ENCODE data around the gene MAP3K8.
A peak's percentile ranks its signal among the peaks of the same experiment; 100 is the strongest.

The MAP3K8 gene

DNA sequence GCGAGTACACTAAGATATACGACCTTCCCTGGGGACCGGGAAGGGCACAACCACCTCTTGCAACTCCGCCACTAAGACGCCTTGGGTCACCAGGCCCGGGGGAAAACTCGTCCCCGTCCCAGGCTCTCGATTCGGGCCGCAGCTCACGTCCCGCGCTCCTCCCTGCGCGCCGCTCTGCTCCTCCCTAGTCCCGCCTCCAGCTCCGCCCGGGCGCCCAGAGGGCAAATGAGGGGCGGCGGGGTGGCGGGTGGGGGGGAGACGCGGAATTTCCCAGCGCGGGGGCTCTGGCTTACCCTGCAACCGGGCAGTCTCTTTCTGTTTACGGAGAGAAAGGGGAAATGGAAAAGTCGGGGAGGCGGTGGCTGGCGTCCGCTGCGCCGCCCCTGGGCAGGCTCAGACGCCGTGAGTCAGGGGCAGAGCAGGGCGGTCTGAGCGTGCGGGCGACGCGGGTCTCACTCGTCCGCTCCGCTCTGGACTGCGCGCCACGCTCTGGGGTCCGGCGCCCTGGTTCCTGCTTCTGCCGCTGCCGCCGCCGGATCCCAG, at the start of gene MAP3K8:
TSS of gene MAP3K8 (plus strand) at position 455 of the 543 bp plus-strand sequence. CDS start 4,755 bp downstream, outside the sequence.
- peak; percentile 93 for DNase-seq (ENCODE audit: low read depth)

GRCh38 chr10:30384701-30385201, 49.2 kb upstream of the MAP3K8 start:
- DNase-seq (ENCODE audit: low read depth), result peak; percentile 15

DNA sequence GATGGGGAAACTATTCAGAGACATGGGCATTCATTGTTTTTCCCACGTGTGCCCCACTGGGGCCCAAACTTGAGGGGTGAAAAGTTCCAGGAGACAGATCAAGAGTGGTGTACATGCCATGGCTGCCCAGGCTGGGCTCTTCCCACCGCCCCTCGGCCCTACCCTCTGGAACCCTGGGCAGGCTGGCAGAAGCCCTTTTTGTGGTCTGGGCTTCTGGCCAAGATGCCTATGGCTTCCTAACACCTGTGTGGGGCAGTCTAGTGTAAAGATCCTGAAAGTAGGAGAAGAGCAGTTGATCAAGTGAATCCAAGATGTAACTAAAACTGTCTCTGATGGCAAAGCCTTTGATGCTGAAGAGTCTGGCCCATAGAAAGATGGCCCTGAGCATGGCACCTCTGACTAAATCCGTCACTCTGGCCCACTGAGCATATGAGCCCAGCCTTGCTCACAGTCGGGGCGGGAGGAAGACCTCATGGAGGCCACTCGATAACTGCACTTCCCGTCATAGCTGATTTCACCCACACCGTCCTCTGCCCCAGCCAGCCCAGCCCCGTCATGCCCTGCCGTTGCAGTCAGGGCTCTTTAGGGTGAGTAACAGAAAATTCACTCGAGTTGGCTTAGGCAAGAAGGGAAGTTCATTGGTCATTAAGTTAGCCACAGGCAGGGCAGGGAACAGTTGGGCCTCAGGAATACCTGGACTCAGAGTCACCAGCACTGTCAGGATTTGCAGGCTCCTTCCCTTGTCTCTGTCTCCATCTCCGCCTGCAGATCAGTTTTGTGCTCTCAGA, 47.0 kb upstream of the MAP3K8 start:
- DNase-seq (ENCODE audit: low read depth), result no peak

DNA sequence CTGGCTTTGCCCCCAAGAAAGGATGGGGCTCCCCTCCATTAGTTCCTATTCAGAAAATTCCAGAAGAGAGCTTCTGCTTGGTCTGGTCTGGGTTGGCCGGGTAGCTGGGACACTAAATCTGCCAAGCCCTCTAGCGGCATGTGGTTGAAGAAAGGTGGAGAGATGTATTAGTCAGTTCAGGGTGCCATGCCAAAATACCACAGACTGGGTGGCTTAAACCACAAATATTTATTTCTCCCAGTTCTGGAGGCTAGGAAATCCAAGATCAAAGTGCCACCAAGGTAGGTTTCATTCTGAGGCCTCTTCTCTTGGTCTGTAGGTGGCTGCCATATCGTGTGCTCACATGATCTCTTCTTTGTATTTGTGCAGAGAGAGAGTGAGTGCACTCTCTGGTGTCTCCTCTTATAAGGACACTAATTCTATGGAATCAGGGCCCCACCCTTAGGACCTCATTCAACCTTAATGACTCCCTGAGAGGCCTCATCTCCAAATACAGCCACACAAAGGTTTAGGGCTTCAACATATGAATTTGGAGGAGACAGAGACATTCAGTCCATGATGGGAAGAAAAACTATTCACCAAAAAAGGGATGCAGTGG, 46.2 kb upstream of the MAP3K8 start:
- no peak for DNase-seq (ENCODE audit: low read depth)

DNA sequence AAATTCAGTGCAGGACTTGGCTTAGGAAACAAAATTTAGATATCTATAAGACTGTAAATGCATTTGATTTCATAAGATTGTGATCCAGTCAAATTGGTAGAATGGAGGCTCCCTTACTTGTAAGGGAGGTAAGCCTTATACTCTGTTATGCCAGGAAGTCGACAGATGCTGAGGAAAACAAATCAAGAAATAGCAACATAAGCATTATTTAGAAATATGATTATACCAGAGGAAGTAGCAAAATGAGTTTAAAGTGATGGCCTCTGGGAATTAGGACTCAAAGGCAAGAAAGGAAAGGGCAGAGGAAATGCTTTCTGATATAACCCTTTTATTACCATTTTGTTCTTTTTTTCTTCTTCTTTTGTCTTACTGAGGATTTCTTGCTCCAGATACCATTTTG, 44.4 kb upstream of the MAP3K8 start:
- DNase-seq (ENCODE audit: low read depth), result no peak

GRCh38 chr10:30390207-30390606, 43.8 kb upstream of the MAP3K8 start:
- DNase-seq (ENCODE audit: low read depth), result no peak

DNA sequence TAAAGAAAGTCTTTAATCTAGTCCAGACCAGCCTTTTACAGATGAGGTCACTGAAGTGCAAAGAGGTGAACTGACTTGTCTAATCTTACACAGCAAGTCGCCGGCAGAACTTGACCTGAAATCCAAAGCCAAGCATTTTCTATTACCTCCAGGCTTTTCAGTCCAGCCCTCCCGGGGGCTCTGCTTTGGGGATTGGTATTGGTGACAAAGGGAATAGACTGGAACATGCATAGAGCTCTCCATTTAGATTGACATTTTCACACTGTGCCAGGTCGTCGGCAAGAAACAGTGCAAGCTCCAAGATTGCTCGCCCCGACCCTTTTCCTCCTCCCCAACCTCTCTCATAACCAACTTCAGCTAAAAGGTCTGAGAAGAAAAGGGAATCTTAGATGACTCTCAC, 42.7 kb upstream of the MAP3K8 start:
- DNase-seq (ENCODE audit: low read depth), result no peak

DNA sequence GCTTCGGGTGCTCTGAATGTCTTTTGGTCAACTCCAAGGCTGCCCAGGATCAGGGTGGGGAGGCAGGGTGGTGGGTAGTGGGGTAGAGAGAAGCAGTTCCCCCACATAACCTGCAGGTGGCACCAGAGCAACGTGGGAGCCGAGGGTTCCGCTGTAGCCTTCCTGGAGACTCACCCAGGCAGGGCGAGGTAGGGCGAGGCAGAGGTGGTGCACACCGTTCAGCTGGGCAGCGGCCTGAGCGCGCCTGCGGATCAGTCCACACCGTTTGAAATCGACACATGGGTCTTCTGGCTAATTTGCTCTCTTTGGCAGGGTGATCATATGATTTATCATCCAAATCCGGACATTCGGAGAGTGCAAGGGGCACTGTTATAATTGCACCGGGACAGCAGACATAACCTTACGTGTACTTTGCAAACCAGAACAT, 41.4 kb upstream of the MAP3K8 start:
- peak; percentile 22 for DNase-seq (ENCODE audit: low read depth)

DNA sequence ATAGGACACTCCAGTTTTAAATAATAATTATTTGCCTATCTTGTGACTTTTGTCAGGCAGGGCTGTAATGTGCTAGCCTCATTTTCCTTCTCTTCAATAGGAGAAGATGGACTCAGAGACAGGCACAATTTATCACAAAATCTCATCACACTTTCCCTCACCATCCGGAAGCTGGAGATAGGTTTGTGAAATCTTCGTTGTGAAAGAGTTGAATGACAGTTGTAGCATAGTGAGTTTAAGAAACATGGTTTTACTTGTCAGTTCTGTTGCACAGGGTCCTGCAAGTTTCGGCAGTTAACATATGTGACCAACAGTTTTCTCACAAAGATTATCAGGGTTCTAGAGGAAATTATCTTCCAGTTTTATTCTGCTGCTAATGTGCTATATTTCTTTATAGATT, 37.7 kb upstream of the MAP3K8 start:
- DNase-seq (ENCODE audit: low read depth), result no peak

DNA sequence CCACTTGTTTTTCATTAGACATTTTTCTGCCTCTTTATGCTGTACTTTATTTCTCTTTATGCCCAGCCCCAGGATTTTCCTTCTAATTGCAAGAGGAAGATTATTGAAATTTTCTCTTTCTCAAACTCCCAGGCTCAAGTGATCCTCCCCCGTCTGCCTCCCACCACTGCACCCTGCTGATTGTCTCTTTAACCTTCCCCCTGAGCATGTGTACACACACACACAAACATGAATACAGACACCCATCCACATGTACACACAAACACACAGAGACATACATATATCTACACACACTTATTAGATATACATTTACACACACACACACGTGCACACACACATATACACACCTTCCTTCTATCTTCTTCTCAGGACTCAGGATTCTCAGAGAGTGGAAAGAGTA, 37.3 kb upstream of the MAP3K8 start:
- no peak for DNase-seq (ENCODE audit: low read depth)

DNA sequence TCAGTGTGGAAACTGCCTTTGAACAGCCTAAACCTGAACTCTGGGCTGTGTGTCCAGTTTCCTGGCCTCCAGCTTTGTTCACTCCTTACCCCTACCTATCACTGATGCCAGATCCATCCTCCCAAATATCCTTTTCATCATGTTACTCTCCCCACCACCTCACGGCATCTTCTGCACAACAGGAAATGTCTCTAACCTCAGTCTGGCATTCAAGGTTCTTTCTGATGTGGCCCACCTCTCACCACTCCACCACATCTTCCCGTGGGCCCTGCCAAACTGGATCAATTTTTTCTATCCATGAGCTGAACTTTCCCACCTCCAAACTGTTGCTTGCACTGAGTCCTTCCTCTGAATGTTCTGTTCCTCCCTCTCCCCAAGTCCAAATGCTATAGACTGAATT, 35.8 kb upstream of the MAP3K8 start:
- no peak for DNase-seq (ENCODE audit: low read depth)

- no peak for DNase-seq (ENCODE audit: low read depth)
Observed at GRCh38 chr10:30398788-30399187, 35.2 kb upstream of the MAP3K8 start.

DNA sequence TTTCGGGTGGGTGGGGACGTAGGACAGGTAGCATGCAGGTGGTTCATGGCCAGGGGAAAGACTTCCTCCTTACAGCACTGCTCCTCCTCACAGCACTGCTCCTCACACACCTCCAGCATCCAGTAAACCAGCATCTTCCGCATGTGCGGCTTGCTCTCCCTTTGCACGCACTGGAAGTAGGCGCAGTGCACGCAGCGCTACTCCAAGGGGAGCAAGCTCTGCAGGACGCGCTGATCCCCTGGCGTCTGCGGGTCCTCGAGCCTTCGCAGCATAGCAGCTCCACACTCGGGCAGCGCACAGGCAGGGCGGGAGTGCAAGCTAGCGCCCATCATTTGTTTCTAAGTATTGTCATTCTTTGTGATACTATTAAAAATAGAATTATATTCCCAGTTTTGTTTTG, 30.5 kb upstream of the MAP3K8 start:
- no peak for DNase-seq (ENCODE audit: low read depth)

DNA sequence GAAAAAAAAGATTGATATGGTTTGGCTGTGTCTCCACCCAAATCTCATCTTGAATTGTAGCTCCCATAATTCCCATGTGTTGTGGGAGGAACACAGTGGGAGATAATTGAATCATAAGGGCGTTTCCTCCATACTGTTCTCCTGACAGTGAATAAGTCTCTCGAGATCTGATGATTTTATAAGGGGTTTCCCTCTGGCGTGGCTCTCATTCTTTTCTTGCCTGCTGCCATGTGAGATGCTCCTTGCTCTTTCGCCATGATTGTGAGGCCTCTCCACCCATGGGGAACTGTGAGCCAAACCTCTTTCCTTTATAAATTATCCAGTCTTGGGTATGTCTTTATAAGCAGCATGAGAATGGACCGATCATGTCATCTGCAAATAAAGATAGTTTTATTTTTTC, 29.4 kb upstream of the MAP3K8 start:
- DNase-seq (ENCODE audit: low read depth), result no peak

GRCh38 chr10:30411263-30411662, 22.7 kb upstream of the MAP3K8 start:
- no peak for DNase-seq (ENCODE audit: low read depth)

GRCh38 chr10:30412901-30413300, 21.1 kb upstream of the MAP3K8 start:
- DNase-seq (ENCODE audit: low read depth), result no peak

DNA sequence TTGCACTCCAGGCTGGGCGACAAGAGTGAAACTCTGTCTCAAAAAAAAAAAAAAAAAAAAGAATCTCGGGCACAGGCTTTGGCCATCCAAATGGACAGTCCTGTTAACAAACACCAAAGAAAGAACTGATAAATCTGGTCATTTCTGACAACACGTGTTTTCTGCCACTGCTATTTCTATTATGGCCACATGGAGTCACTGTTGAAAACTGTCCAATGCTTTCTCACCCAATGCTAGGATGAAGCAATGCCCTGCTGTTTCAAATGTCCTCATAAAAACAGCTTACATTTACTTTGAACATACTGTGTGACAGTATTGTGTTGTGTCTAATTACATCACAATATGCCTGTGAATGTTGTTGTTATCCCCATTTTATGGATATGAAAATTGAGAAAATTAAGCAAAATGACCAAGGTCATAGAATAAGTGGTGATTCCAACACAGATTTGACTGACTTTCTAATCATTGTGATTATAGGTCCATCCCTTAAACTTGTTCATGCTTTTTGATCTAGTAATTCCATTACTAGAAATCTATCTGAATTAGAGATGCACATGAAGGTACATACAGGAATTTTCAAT, 19.9 kb upstream of the MAP3K8 start:
- DNase-seq (ENCODE audit: low read depth), result peak; percentile 69

DNA sequence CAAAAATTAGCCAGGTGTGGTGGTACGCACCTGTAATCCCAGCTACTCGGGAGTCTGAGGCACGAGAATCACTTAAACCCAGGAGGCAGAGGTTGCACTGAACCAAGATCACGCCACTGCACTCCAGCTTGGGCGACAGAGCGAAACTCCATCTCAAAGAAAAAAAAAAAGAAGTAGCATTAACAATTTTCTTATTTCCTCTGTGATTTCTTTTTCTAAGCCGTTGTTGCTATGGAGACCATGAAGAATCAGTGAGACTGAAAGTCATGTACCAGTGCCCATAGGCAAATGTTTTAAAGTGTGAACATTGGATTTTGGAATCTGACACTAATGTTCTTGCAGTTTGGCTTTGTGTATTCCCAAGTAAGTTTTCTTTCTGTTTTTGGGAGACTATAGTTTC, 18.4 kb upstream of the MAP3K8 start:
- DNase-seq (ENCODE audit: low read depth), result no peak

GRCh38 chr10:30417301-30417700, 16.7 kb upstream of the MAP3K8 start:
- DNase-seq (ENCODE audit: low read depth), result no peak

DNA sequence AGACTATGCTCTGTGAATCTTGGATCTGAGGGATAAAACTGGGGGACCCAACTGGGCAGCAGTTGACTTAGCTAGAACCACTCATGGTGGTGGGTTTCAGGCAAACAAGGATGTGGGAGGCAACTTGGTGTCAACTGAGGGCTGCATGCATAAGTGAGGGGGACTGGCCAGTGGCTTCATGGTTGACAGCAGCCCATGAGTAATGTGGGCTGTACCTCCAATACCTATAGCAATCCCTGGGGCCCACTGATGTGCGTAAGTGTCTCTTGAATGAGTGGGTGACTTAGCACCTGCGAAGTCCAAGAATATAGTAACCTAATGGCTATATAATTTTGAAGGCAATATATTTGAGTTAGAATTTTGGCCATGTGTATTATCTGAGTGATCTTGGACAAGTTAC, 13.7 kb upstream of the MAP3K8 start:
- no peak for DNase-seq (ENCODE audit: low read depth)

DNA sequence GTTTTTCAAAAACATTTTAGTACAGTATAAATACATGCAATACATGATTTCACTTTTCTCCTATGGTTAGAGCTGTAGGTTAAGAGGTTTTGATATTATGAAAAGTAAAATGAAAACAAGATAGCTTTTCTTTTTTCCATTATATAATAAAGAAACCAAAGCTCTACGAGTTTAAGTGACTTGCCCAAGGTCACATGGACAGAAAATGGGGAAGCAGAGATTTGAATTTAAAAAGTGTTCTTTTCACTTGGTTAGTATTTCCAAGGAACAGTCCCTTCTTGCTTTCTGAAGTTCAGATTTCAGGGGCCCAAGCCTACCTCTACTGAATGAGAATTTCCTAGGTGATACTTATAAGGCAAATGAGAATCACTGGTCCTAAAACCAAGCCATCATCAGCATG, 13.2 kb upstream of the MAP3K8 start:
- DNase-seq (ENCODE audit: low read depth), result no peak

DNA sequence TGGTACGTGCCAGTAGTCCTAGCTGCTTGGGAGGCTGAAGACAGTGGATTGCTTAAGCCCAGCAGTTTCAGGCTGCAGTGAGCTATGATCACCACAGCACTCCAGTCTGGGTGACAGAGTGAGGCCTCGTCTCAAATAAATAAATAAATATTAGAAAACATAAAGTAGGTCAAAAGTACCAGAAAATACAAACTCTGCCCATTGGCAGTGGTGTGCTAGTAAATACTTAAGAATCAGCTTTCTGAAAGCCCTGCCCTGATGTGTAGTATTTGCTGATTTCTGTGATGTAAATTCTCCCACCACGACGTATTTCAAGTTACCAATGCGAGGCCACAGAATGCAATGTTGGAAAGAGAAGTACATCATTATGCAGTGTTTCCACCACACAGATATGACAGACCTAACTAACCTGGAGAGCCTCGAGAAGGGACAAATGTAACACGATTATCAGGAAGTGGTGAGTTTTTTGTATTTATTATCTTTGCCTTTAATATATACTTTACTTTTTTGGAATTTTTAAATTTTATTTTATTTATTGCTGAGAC, 11.8 kb upstream of the MAP3K8 start:
- DNase-seq (ENCODE audit: low read depth), result no peak
